Measurements from ENCODE around the gene SORCS2.

SORCS2 gene

DNA sequence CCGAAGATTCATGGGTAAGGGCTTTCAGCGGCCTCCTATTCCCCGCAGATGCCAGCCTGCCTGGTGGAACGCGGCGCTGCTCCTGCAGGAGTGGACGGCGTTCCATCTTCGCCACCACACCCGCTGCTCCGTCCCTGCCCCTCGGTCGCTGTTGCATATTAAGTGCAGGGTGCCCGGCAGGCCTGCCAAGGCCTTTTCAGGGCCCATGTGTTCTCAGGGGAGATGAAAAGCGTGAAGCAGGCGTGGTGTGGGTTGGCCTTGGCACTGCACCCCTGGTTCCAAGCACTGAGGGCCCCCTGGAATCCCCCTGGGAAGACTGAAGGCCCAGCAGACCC is 52.0 kb downstream of the SORCS2 start:
- DNase-seq (ENCODE audit: low read depth, low spot score) = no peak

DNA sequence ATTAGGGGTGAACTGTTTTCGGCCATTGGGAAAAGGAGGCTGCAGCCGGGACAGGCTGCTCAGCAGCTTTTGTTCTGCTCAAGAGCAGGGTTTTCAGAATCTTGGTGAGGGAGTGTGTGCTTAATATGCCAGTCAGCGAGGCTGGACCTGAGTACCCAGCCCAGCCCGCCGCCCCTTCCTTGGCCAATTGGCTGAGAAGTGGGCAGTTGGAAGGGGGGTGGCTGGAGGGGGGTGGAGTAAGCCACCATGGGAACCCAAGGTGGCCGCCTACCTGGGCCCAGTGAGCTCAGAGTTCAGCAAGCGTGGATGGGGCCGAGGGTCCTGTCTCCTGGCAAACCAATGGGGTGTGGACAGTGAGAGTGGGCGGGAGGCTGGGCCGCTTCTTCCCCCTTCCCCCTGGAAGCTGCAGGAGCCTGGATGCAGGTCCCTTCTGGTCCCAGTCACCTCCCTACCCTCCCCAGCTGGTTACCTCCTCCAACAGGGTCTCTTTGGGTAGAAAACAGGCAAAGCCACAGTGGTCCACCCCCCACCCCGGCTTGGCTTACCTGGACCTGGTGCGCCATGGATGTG is 52.5 kb downstream of the SORCS2 start:
- DNase-seq (ENCODE audit: low read depth, low spot score) = no peak

GRCh38 chr4:7247521-7247920 is 55.2 kb downstream of the SORCS2 start:
- no peak for DNase-seq (ENCODE audit: low read depth, low spot score)

- no peak for DNase-seq (ENCODE audit: low read depth, low spot score)
These were observed 55.6 kb downstream of the SORCS2 start for GRCh38 chr4:7247946-7248345.

- DNase-seq (ENCODE audit: low read depth, low spot score) = no peak
These were observed 56.5 kb downstream of the SORCS2 start for GRCh38 chr4:7248857-7249256.

DNA sequence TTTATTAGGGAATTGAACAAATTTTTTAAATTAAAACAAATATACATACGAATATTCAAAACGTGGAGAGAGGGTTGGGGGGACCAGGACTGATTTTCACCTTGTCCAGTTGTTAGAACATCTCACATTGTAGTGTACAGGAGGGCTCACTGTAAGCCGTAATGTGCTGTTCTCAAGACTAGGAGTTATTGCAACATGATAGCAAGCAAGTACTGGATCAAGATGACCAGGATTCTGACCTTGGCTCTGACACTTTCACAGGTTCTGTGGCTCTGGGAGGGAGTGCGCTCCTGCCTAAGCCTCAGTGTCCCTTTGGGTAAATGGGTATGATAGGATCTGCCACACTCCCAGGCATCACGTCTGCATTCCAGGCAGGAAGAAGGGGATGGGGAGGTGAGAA is 59.0 kb downstream of the SORCS2 start:
- DNase-seq (ENCODE audit: low read depth, low spot score) = no peak

DNA sequence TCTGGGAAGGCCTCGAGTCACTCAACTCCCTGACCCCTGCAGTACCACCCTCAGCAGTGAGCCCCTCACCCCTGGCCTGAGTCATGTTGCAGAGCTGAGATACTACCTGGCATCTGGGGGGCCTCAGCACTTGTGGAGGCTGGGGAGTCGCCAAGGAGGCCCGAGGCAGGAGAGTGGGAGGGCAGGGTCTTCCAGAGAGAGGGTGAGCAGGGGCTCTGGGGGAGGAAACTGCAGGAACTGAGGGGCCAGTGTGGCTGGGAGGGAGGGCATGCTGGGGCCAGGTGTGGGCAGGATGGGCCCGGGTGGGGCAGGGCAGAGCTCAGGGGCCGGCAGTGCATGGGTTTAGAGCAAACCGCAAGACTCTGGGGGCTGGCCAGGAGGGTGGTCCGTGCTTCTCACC is 59.7 kb downstream of the SORCS2 start:
- DNase-seq (ENCODE audit: low read depth, low spot score) = no peak

- no peak for DNase-seq (ENCODE audit: low read depth, low spot score)
These were observed 60.4 kb downstream of the SORCS2 start for GRCh38 chr4:7252510-7253340.

DNA sequence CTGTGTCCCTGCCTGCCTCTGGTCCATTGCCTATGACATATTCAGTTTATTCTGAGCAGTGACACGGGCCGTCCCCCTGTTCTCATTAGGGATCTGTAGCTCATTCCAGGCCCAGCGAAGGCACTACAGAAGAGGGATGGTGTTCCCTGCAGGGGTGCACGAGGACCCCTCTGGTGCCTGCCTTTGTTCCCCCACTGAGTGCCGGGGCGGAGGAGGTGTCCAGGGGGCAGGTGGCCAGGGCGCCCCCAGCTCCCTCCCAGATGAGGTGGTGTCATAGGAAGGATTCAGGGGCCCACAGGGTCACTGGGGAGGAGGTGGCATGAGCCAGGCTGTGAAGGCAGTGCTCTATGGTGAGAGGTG is 61.0 kb downstream of the SORCS2 start:
- no peak for DNase-seq (ENCODE audit: low read depth, low spot score)

DNA sequence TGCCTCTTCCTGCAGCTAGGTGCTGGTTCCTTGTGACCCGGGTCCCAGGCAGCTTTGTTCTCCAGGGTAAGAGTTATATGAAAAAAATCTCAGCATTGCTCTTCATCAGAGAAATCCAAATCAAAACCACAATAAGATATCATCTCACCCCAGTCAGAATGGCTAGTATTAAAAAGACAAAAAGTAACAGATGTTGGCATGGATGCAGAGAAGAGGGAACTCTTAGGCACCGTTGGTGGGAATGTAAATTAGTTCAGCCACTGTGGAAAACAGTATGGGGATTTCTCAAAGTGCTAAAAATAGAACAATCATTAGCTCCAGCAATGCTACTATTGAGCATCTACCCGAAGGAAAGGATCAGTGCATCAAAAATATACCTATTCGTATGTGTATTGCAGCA is 61.5 kb downstream of the SORCS2 start:
- DNase-seq (ENCODE audit: low read depth, low spot score) = no peak

DNA sequence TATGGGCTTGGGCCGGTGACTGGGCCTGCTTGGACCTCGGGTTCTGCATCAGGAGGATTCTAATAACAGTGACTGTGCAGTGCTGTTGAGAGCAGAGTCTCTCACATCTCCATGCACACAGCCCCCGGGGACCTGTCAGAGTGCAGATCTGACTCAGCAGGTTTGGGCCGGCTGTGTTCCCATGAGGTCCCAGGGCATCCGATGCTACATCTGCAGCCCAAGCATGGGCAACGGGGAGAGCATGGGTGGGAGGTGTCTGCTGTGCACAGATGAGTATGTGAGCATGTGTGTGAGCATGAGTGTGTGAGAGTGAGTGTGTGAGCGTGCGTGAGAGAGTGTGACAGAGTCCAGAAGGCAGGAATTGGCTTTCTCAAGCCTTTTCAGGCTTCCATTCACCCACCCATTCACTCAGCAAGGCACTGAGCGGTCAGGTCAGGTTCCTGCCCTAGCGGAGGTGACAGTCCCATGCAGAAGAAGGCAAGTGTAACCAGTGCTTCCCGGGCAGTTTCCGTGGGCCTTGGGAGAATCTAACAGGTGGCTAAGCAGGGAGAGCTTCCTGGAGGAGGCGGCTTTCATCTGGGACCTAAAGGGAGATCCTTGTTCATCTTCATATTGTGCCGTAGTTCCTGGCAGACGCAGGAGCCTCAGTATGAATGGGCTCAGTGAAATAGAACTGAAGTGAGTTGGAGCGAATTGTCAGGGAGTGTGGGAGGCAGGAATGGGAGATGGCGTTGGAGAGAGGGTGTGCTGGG is 62.6 kb downstream of the SORCS2 start:
- DNase-seq (ENCODE audit: low read depth, low spot score) = no peak

- DNase-seq (ENCODE audit: low read depth, low spot score) = no peak
These were observed 63.1 kb downstream of the SORCS2 start for GRCh38 chr4:7255488-7255881.

GRCh38 chr4:7255996-7256395 is 63.7 kb downstream of the SORCS2 start:
- no peak for DNase-seq (ENCODE audit: low read depth, low spot score)

DNA sequence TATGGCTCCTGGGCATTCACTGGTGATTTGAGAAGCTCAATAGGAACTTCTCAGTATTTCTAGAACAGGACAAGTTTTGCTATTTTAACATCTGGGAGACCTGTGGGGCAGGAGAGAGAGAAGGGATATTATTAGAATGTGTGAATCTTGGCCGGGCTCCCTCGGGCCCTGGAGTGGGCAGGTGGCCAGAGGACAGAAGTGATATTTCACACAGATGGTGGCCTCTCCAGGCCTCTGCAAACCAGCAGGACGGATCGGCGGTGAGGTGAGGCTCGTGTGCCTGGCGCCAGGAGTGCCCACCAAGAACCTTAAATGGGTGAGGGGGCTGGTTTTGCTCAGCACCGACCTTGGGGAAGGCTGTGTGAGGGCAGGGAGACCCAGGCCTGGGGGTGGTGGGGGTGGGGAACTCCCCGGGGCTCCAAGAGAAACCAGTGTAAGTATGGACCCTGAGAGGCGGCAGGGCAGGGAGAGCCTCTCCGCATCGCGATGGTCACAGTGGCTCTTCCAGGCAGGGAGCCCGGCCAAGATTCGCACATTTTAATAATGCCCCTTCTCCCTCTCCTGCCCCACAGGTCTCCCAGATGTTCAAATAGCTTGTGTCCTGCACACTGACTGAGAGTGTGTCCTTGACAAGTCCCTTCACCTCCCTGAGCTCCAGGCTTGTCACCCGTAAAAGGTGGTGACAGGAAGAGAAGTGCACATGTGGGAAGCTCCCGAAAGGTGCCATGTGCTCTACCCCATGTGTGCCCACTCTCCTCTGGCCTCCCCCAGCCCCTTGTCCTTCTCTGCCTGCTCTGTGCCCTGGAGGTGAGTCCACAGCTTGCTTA is 64.9 kb downstream of the SORCS2 start:
- no peak for DNase-seq (ENCODE audit: low read depth, low spot score)

- DNase-seq (ENCODE audit: low read depth, low spot score) = no peak
These were observed 66.7 kb downstream of the SORCS2 start for GRCh38 chr4:7259039-7259438.

DNA sequence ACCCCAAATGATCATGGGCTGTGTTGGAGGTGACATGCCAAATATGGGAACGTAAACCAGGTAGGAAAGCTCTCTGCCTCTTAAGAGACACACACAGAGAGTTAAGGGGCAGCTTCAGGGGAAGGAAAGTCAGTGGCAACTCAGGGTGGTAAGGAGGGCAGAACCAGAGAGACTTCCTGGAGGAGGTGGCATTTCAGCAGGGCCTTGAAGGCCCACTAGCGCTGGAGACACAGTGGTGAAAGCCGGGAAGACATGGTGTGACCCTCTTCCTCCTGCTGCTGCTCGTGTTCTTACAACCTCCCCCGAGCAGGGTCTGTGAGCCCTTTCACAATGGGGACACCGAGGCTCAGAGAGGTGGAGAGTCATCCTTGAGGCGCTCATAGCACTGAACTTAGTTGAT is 68.2 kb downstream of the SORCS2 start:
- DNase-seq (ENCODE audit: low read depth, low spot score) = no peak

- DNase-seq (ENCODE audit: low read depth, low spot score) = no peak
These were observed 68.7 kb downstream of the SORCS2 start for GRCh38 chr4:7261087-7261486.

- no peak for DNase-seq (ENCODE audit: low read depth, low spot score)
These were observed 69.2 kb downstream of the SORCS2 start for GRCh38 chr4:7261536-7261935.

- no peak for DNase-seq (ENCODE audit: low read depth, low spot score)
These were observed 69.8 kb downstream of the SORCS2 start for GRCh38 chr4:7262134-7262533.

DNA sequence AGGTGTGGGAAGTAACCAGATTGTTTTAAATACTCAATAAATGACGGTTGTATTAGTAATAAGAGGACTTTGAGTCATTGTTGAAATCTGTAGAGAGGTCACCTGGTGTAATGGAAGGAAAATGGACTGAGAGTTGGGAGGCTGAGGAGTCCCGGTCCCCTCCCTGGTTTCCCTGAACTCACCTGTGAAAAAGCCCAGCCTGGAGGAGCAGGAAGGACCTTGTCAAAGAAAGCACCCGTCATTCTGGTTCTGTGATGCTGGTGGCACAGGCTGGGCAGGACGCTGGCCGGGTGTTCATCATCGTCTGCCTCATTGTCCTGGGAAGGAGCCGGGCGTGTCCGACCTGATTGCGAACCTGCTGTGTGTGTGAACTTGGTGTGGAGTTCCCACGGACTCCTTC is 70.8 kb downstream of the SORCS2 start:
- DNase-seq (ENCODE audit: low read depth, low spot score) = no peak

DNA sequence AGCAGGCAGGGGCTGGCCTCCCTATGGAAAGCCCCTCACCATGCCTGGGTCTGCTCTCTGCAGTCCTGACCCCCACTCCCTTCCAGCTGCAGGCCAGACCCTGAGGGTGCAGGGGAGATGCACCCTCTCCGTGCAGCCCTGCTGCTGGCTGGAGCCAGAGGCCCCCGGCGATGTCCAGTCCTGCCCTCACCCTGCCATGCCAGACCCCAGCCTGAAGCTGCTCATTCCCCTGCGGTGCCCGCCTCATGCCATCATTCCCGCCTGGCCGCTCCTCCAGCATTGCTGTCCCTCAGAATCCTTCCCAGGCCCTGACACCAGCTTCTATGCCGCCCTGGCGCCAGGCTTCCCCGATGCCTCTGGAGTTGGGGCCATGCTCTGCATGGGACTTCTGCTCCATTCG is 72.4 kb downstream of the SORCS2 start:
- DNase-seq (ENCODE audit: low read depth, low spot score) = no peak
